GM19023 (cell line): ENCODE results near the gene RADIL.

Experiments
- ATAC-seq: cut with Tn5 transposase; IDR thresholded peaks from one replicate; pipeline ENCODE4 v1.9.1; 2021; ENCODE audit warnings: mild to moderate bottlenecking, moderate library complexity; ENCODE audit not compliant: unreplicated experiment

Gene RADIL

DNA sequence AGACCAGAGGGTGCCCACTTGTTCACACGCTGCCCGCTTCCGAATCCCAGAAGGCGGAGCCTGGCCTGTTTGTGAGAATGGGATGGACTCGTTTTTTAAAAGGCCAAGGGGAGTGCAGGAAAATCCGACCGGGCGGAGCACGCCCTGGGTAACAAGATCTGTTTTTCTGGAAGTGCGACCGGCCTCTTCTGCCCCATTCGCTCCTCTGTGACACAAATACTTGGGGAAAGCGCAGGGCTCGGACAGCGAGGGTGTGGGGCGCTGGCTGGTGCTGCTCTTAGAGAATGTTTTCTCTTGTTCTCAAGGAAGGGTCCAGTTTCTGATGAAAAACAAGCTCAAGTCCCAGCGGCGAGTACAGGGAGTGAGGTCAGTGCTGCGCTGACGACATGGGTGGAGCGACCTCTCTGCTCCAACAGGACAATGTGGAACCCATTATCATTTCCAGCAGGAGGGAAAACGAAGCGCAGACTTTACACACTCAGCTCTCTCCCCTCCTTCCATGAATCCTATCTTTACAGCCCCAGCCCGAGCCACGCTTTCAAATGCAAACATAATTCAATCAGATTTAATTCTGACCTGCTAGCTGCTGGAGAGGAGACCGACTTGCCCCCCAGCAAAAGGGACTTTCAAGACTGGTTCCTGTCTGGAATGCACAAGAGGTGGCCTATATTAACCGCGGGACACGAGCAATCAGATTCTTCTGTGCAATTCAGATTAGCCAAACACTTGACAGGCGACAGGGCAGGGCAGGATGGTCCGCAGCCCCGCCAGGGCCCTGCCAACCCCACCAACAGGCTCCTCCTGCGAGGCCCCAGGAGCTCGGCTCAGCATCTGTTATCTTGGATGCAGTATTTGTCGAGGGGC is 1.1 kb downstream of the RADIL start:
- no peak for ATAC-seq

DNA sequence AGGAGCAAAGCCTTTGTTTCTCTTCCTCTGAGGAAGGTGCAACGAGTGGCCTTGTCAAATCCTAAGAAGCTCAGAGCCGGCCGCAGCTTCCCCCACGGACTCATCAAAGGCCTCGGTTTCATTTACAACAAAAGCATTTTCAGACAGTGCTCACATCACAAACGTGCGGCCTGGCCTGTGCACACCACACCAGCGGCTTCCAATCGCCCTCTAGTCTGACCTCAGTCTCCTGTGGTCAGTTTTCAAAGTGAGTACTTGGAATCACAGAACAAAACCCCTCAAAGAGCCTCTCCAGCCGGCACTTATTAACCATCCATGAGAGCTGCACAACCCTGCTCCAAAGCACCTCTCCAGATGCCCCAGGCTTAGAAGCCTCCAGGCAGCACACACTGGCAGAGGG is 3.3 kb downstream of the RADIL start:
- no peak for ATAC-seq

DNA sequence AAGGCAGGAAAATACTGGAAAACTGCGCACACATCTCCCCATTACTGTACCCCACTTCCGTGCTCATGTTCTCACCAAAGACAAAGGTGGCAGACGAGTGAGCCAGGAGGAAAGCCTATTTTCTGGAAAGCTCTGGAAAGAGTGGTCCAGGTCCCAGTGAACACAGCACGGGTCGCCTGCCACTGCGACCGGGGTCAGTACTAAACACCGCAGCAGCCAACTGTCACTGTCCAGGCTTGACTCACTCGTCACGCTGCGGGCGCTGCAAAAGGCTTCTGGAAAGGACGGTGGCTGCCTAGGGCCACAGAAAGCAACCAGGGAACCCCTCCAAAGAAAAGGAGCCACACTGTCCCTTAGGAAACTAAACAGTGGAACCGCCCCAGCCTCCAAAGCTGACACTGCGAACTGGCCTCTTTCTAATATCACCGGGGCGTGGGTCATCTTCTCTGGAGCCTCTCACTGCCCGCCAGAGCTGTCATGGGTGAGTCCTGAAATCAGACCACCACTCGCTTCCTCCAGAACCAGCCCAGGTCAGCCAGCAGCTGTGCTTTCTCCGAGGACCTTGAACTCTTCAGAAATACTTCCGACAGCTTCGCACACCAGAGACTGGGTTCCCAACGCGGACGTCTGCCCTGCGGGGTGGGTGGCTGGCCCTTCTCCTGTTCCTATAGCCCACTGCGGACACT is 4.0 kb downstream of the RADIL start:
- no peak for ATAC-seq

DNA sequence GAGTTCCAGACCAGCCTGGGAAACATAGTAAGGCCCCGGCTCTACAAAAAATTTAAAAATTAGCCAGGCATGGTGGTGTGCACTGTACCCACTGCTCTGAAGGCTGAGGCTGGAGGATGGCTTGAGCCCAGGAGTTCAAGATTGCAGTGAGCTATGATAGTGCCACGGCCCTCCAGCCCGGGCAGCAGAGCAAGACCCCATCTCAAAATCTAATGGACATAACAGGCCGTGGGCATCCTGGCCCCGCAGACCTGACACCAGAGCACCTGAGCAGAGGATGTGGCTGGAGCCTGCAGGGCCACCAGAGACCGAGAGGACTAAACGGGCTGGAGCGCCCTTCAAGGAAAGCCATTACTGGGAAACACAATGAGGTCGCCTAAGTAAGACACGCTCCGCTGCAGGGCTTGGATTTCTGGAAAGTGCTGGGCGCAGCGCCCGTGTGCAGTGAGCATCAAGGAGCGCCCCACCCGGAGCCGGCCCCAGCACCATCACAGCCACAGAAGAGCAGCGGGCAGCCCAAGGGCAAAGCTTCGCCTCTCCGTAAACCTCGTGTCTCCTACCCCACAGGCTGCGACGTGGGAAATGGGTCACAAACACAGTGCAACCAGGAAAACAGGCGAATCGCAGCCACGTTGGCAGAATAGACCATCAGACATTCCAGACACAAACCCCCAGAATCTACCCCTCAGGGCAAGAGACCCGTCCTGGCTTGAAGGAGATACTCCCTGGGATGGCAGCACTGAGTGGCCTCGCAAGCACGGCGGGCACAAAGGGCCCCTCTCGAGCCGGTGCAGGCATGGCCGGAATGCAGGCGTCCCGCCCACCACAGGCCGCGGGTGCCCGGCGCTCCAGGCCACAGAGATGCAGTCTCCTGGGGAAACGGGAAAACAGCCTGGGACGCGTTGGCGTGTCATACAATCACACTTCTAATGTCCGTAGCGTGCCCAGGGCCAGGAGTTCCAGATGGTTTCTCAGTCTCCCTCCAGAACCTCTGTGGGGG is 4.9 kb downstream of the RADIL start:
- ATAC-seq = no peak

DNA sequence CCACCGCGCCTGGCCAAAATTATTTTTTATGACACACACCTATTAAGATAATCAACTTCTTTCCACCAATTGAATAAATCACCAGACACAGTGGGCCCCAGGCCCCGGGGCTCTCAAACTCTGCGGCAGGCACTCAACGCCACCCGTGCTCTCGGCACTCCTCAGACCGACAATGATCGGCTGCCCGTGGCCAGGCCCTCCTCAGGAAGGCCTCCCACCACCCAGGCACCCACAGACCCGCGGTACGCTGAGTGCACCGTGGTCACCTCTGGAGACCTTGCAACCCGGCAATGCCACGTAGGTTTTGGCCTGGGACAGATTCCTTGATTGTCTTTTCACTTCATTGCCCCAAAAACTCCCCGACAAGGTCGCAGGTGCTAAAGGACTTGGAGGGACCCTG is 6.9 kb downstream of the RADIL start:
- no peak for ATAC-seq

DNA sequence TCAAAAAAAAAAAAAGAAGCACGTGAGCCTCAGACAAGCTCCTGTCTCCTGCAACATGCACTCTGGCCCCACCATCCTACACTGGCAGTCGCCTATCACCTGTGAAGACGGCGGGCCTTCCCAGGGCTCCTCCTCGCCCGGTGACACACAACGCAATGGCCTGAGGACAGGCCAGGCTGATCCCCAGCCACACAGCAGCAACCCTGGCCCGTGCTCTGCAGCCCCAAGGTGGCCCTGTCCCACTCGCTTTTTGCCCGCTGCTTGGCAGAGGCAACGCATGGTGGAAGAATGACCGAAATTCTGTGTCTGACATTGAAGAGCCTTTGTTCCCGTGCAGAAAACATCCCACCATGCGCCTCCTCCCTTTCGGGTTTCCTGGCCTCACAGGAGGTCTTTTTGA is 8.1 kb downstream of the RADIL start:
- no peak for ATAC-seq

DNA sequence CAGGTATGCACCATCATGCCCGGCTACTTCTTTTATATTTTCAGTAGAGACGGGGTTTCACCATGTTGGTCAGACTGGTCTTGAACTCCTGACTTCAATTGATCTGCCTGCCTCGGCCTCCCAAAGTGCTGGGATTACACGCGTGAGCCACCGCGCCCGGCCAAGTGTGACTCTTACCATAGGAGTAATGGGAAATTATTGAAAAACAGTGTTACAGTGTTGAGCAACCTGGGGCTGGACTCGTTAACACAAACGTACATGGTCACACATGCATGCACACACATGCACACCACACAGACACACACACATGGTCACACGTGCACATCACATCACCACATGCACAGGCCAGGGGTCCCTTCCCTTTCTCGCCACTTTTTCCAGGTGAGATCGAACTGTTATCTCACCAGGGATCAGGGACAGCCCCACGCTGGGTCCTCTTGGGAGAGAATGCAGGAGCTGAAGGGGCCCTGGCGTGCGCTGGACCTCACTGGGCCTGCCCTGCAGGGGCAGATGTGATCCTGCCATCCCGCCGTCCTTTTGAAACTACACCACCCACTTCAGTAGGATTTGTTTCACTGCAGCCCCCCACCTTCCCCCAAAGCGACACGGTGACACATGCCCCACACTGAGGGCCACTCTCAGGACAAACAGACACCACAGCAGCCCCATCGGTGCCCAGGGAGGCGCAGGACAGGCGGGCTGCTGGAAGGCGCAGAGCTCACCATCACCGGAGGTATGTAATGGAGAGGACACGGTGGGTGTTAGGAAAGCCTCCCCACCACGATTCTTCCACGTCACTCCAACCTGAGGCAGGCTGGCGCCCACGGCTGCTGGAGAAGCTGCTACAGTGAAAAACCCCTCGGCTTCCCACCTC is 10.2 kb downstream of the RADIL start:
- ATAC-seq = no peak

DNA sequence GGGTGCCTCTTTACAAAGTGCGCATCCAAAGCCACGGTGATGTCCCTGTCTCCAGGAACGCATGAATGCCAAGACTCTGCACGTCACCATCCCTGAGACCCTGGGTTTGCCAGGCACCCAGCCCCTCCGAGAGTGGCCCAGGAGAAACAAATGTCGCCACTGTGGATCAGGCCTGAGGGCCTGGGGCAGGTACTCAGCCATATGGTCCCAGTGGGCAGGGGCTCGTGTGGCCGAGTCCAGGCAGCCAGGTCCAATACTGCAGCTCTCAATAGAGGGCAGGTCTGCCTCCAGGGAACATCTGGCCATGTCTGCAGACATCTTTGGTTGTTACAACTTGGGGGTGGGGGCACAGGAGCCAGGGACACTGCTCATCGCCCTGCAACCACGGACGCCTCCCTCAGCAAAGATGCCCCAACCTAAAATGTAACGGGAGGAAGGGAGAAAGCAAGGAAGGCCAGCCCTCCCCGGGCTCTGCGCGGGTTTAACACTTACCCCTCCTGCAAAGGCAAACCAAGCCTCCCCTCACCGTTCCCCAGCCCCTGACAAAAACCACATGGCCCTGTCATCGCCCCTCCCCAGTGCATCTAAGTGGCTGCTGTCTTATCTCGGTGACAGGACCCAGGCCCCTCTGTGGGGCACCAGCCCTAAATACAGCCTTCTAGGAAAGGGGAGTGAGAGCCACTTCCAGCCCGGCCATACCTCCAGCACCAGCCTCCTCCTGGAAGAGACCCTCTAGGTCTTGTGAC is 11.4 kb downstream of the RADIL start:
- ATAC-seq = no peak

DNA sequence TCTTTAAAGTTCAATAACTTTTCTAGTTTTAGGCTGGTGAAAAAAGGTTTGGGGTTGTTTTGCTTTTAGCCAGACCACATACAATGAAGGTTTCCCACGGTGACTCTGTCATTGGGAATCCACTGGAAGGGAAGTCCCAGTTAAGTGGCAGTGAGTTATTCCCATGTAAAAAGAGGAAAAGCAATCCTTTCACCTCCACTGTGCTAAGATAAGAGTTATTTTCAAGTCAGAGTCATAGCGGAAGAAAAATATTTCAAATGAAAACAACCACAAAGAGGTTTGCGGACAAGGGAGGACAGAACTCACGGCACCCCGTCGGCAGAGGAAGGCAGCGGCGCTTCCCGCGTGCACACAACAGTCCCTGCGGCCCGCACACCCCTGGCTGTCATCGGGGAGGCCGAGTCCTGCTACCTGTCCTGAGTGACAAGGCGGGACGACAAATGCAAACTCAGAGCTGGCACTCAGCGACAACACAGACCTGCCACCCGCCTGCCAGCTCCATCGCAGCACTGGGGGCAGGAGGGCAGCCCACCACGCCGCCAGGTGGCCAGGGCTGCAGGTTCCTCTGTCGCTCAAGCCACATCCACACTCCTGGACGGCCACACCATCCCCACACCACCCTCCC is 12.3 kb downstream of the RADIL start:
- ATAC-seq = no peak

DNA sequence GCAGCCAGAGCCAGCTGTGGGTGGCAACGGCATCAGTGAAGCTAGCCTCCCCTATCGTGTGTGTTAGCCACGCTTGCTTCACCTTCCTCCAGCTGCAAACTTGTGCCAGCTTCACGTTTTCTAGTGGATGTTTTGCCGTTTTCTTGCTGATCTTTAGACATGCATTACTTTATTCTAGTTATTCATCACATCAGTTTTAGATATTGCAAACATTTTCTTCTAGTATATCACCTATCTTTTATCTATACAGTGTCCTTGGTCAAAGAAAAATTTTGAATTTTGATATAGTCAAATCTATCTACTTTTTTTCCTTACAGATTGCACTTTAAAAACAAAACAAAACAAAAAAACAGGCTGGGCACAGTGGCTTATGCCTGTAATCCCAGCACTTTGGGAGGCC is 15.0 kb downstream of the RADIL start:
- no peak for ATAC-seq

DNA sequence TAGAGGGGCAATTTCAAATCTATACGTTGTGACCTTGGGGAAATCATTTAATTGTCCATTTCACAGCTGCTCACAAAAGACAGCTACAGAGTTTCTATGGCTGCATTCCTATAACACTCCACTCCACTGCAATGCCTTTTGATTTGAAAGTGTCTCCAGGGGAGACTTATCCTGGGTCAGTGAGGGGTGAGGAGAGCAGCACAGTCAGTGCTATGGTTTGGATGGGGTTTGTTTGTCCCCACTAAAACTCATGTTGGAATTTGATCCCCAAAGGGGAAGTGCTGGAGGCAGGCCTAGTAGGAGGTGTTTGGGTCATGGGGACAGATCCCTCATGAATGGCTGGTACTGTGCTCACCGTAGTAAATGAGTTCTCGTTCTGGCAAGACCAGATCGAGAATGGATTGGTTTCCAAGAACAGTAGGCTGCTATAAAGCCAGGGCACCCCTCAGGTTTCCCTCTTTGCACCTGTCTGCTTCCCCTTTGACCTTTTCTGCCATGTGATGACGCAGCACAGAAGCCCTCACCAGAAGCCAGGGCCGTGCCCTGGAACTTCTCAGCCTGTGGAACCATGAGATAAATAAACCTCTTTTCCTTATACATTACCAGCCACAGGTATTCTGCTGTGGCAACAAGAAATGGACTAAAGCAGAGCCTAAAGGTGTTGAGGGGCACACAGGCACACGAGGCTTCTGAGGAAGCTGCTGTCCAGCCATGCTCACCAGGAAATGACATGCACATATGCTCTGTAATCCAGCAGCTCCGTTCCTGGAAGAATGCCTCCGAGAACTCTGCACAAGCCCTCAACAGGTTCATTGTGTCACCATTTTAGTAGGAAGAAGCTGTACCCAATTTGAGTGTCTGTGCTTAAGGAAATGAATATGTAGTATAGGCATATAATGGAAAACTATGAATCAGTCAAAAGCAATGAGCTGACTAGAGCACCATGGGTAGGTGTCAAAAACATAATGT is 16.7 kb downstream of the RADIL start:
- ATAC-seq = no peak

DNA sequence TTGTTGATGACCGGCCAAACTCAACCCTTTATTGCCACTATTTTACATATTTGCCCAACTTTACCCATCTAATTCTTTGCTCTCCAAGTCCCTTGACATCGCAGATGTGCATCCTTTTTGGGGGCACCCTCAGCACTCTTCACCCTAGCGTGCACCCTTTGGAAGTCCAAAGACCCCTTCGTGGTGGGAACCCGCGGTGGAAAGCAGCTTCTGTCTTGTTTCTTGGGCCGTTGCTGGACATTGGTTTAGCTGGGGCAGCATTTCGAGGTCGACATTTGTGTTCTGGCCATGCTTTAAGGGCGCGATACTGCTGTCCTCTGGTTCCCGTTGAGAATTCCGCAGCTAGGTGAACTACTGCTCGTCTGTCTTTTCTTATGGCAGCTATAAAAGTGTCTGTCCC is 21.4 kb downstream of the RADIL start:
- no peak for ATAC-seq

DNA sequence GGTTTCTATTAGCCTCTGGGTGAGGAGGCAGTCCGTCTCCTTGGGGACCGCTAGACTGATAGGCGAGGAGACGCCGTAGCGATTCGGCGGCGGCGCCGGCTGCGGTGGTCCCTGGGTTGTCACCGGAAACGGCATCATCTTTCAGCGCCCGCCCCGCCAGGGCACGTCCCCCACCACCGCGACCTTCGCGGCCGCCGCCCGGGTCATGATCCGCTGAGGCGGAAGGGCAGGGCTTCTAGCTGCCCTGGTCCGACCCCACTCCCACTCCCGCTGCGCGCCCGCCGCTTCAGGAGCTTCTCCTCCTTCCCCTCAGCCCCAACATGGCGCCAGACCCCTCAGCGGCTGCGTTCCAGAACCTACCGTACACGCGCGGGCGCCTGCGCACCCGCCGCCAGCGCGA is 21.8 kb downstream of the RADIL start, which contains the start of gene PAPOLB:
Gene PAPOLB, minus strand, starts transcription at position 358 of the 400 bp plus-strand sequence. Its CDS starts 220 bp downstream, at position 138.
- ATAC-seq = no peak

DNA sequence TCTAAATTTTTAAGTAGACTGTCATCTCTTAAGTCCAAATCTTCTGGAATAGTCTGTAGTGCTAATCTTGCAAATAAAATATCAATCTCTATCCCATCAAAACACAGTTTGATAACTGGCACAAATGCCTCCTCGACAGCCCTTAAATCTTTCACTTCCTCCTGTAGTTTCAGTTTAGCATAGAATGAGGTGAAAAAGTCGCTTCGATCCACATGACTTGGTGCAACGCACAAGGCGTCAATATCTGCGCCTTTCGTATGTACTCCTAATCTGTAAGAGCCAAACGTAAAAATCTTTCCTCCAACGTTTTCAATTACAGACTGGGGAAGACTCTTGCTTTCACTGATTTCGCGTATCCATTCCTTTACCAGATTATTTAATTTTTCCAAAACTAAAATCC is 22.3 kb downstream of the RADIL start:
- no peak for ATAC-seq

DNA sequence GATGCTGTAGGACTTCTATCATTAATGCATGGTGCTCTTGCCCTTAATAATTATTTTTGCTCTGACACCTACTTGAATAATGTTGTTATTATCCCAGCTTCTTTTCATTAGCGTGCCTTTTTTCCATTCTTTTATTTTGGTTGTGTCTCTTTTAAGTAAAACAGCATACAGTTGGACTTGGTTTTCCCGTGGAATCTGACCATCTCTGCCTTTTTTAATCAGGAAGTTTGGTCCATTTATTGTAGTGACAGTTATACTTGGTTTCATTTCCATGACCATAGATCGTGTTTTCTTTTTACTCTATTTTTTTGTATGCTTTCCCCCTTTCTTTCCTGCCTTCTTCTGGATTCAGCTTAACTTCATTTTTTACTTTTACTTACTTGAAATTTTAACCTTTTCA is 26.3 kb downstream of the RADIL start:
- ATAC-seq = no peak

DNA sequence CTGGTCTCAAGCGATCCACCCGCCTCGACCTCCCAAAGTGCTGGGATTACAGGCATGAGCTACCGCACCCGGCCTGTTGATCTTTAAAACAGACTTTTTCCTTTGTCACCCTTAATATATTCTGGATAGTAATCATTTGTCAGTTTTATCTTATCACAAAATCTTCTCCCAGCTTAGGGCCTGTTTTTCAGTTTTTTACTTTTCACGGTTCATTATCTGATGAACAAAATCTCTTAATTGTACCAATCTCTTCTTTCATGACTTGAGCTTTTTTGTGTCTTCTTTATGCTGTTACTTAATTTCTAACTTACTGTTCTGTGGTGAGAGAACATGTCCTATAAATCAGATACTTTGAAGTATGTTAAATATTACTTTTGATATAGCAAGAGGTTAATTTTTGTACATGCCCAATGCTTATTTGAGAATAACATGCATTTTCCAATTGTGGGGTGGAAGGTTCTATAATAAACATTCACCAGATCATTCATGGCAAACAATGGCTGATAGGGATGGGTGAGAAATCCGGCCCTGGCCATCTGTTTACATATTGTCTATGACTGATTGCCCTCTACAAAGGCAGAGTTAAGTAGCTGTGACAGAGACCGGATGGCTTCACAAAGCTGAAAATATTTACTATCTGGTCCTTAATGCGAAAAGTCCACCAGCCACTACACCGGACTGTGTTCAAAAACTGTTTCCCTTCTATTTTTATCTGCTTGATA is 27.0 kb downstream of the RADIL start:
- no peak for ATAC-seq

DNA sequence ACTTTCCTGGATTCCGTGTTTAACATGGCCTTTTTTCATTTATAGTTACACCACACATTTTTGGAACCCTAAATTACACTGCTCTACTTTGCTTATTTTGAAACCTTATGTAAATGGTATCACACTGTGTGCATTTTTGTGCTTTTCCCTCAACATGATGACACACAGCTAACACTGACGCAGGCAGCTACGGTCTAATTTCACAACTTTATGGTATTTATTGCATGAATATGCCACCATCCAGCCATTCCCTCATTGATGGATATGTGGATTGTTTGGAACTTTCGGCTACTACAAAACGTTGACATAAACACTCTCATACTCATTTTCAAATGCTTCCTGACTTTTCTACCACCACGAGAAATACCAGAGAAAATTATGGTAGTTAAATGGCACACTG is 28.6 kb downstream of the RADIL start:
- ATAC-seq = no peak
